SK-N-SH treated with all-trans-retinoic acid at 6 μM for 48 hours (cell line): Measurements from ENCODE around the gene CCR6.
"Not testable (repeated sequence)": the region's sequence is repeated elsewhere in the genome, so short reads cannot be mapped to it uniquely, and the experiment has no call there.

Experiments used
- ATAC-seq: fragments of 200-7000 bp; cut with Tn5 transposase; 3 replicates; pipeline ENCODE4 v1.9.1; 2020; ENCODE audit warnings: mild to moderate bottlenecking, moderate library complexity

Gene CCR6

DNA sequence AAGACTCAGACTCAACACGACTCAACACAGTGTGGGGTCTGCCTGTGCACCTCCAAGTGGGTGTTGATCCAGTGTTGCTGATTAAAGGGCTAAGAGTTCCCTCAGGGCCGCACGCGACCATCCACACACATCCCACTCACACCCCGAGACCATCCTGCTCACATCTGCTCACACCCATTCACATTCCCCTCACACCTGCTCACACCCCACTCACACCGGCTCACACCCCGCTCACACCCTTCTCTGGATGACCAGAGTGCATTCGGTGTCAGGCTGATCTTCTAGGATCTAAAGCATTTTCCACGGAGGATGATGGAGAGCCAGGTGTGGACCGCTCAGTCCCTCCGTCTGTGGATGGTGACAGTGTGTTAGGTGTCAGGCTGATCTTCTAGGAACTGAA, 48.4 kb downstream of the CCR6 start:
- not testable (repeated sequence) for ATAC-seq

DNA sequence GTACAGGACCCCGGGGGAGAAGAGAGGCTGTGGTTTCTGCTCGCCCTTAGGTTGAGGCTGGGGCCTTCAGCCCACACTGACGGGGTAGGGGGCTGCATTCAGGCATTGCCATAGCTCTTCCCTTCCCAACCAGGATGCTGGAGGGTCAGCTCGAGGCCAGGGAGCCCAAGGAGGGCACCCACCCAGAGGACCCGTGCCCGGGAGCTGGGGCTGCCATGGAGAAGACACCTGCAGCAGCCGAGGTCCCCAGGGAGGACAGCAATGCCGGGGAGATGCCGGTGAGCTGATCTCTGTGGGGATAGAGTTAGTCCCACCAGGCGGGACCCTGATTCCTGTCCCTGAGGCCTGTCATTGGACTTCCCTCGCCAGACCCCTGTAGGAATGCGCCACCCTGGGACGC, 49.1 kb downstream of the CCR6 start:
- ATAC-seq: not testable (repeated sequence)

DNA sequence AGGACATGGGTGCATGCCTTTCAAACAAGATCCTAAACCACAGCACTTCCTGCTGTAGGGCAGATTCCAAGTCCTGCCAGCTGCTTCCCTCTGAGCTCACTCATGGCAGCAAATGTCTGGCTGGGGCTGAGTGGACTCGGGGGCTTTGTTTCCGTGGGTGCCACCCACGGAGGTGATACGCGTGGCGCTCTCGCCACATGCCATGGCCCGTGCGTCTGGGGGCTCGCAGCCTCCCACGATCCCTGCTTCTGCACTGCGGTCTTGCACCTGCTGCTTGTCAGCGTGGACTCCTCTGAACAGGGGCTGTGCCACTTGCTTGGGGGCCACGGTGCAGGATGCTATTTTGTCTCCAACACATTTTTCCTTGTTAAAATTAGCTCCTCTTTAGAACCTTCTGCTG, 54.4 kb downstream of the CCR6 start:
- not testable (repeated sequence) for ATAC-seq

- not testable (repeated sequence) for ATAC-seq
These were observed 56.2 kb downstream of the CCR6 start for GRCh38 chr6:167178896-167179655.

- not testable (repeated sequence) for ATAC-seq
These were observed 57.2 kb downstream of the CCR6 start for GRCh38 chr6:167180086-167180485.

DNA sequence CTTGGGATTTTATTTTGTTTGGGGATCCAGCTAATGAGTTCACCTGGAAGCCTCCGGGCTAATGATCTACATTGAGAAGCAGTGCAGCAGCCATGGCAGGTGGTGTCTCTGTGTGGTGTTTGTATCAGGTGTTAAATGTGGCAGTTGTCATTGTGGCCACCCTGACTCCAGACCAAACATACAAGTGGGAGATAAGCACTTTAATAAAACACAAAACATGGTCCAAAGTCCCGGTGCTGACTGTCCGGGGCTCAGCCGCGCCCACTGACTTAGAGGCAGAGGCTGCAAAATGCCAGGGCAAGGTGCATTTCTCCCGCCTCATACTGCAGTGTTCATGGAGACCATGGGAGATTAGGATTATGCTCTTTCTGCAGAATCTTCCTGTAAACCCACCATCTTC, 58.5 kb downstream of the CCR6 start:
- not testable (repeated sequence) for ATAC-seq

DNA sequence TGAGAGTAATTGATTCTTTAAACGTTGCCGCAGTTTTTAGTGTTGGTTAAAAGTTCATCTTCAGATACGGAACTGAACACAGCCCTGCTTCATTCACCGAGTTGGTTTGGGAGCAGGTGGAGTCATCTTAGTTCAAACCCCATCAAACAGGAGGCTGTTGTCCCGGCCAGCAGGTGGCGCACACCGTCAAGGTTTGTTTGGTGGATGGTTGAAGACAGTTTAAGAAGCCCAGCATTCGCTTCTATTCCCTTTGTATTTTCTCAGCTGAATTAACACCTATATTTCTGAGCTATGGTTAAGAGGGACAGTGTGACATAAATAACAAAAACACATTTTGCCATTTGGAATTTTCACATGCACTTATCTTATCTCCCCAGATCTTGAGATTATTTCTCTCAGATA, 60.0 kb downstream of the CCR6 start:
- peak; percentile 93 for ATAC-seq

- not testable (repeated sequence) for ATAC-seq
These were observed 62.2 kb downstream of the CCR6 start for GRCh38 chr6:167185101-167185500.

DNA sequence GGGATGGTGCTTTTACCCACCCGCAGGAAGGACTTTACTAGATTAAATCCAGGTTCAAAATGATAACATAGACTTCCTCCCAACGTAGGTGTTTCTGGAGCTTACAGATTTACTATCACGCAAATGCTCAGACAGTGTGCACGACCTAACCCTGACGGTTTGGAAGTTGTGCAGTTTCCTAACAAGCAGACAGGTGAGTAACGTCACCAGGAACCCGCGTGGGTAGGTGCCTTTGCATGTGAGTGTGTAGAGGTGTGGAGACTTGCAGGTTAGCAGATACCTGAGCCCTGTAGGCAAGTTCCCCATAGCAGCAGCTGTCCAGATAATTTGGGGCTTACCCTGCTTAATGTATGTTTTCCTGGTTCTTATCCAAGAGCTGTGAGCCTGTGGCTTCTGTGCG, 64.4 kb downstream of the CCR6 start:
- not testable (repeated sequence) for ATAC-seq
